Activated T-cell treated with anti-CD3 and anti-CD28 coated beads, Interleukin-2, amount 50 U/mL, for 1 hour (primary cell): ENCODE measurements around the gene NMB.
"Not testable (repeated sequence)": the region's sequence is repeated elsewhere in the genome, so short reads cannot be mapped to it uniquely, and the experiment has no call there.

Experiments
- DNase-seq: peaks from one replicate; pipeline ENCODE4 v3.0.0-alpha.2; 2020

The NMB gene

GRCh38 chr15:84658080-84658787, at the start of gene NMB:
Gene NMB, minus strand, starts transcription at chr15:84658199. Its CDS starts 47 bp downstream, at chr15:84658152.
- peak; percentile 88 for DNase-seq

GRCh38 chr15:84703808-84704207, 45.8 kb upstream of the NMB start:
- no peak for DNase-seq

GRCh38 chr15:84702961-84703482, 45.0 kb upstream of the NMB start:
- DNase-seq: no peak

- DNase-seq: no peak
These were observed 41.7 kb upstream of the NMB start for GRCh38 chr15:84699538-84700191.

- no peak for DNase-seq
These were observed 39.4 kb upstream of the NMB start for GRCh38 chr15:84697236-84697990.

GRCh38 chr15:84696757-84697156, 38.8 kb upstream of the NMB start:
- DNase-seq: no peak

- no peak for DNase-seq
These were observed 32.3 kb upstream of the NMB start for GRCh38 chr15:84690342-84690741.

GRCh38 chr15:84689858-84690257, 31.9 kb upstream of the NMB start:
- no peak for DNase-seq

- not testable (repeated sequence) for DNase-seq
These were observed 28.4 kb upstream of the NMB start for GRCh38 chr15:84686446-84686845.

- DNase-seq: no peak
These were observed 27.3 kb upstream of the NMB start for GRCh38 chr15:84685304-84685703.

GRCh38 chr15:84684092-84684491, 26.1 kb upstream of the NMB start:
- no peak for DNase-seq

- DNase-seq: peak; percentile 32
These were observed 23.8 kb upstream of the NMB start for GRCh38 chr15:84681831-84682230.

- DNase-seq: no peak
These were observed 13.2 kb upstream of the NMB start for GRCh38 chr15:84671211-84671610.

GRCh38 chr15:84669726-84670125, 11.7 kb upstream of the NMB start:
- no peak for DNase-seq

GRCh38 chr15:84668221-84668982, 10.4 kb upstream of the NMB start:
- no peak for DNase-seq

- no peak for DNase-seq
These were observed 8.4 kb upstream of the NMB start for GRCh38 chr15:84666373-84666772.

GRCh38 chr15:84661001-84661400, 3.0 kb upstream of the NMB start:
- no peak for DNase-seq

- peak; percentile 5 for DNase-seq
These were observed 2.1 kb upstream of the NMB start for GRCh38 chr15:84659904-84660781.

- DNase-seq: peak; percentile 17
These were observed 901 bp upstream of the NMB start for GRCh38 chr15:84658788-84659411.

GRCh38 chr15:84657748-84658079, 285 bp downstream of the NMB start:
- no peak for DNase-seq

GRCh38 chr15:84656972-84657371, 1.0 kb downstream of the NMB start:
- peak; percentile 18 for DNase-seq
